HG02943 (cell line): Measurements from ENCODE around the gene LYZL2.
"Not testable (repeated sequence)": the region's sequence is repeated elsewhere in the genome, so short reads cannot be mapped to it uniquely, and the experiment has no call there.

ENCODE experiments used
- ATAC-seq: cut with Tn5 transposase; IDR thresholded peaks from one replicate; pipeline ENCODE4 v1.9.1; 2021; ENCODE audit warnings: mild to moderate bottlenecking, low read depth, moderate library complexity; ENCODE audit not compliant: unreplicated experiment

The LYZL2 gene

DNA sequence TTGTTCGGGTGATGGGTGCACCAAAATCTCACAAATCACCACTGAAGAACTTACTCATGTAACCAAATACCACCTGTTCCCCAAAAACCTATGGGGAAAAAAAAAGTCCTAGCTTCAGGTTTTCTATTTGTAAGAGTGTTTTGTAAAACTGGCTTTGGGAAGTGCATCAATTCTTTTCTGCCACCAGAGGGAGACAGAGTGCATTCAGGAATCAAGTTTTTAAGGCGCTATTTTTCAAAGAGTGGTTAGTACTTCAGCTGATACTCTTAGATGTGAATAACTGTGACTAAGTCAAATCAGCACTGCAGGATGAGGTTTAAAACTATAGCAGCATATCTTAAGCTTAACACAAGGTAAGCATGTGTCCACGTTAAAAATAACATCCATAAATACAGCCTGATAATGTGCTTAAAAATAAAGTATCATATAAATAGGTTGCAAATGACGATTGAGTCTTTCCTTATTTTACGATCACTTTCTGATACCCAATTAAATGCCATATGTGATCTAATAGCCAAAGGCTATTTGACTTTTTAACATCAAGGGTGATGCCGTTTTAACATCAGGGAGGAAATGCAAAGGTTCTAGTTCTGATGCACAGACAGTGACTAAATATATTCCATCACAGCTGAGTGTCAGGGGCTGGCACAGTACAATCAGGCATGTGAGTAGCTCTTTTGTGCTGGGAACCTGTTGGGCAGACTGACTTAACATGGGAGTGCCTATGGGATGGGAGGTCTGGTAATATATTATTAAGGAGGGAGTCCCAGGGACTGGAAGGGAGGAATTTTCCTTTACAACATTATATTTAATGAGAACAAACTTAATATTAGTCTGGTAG is 10.6 kb upstream of the LYZL2 start:
- no peak for ATAC-seq

DNA sequence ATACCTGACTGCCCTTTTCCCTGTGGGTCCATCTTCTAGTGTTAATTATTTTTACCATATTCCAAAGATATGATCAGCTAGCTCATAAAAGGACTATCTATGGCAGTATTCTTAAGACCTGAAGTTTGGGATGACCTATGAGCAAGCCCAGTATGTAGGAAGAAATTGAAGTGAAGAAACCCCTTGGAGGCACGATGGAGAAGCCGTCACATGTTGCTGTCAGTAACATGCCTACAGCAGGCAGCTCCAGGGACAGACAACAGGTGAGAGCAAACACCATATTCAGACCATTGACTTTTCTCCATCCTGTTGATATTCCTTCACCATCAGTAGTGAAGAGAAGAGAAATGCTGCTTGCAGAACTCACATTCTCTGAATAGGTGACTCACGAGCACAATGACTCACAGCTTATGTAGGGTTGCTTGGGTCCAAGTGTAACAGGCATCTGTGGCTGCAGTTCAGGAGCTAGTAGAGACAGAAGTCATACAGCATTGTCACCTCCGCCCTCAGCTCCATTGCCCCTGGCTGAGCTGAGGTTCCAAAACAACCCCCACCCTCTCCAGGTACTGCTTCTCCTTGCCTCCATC is 8.4 kb upstream of the LYZL2 start:
- no peak for ATAC-seq

DNA sequence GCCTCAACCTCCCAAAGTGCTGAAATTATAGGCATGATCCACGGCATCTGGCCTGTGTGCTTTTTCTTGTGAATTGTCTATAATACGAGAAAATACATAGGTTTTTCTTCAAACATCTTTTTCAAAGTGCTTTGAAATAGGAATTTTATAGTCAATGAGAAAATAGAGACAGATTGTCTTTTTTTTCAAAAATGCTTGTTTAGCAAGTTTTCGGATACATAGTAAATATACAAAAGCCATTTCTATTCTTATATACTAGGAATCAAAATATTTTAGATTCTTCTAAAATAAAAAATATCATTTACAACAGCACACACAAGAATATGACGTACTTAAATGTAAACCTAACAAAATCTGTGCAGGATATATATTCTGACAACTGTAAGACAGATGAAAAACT is 1.6 kb upstream of the LYZL2 start:
- no peak for ATAC-seq

DNA sequence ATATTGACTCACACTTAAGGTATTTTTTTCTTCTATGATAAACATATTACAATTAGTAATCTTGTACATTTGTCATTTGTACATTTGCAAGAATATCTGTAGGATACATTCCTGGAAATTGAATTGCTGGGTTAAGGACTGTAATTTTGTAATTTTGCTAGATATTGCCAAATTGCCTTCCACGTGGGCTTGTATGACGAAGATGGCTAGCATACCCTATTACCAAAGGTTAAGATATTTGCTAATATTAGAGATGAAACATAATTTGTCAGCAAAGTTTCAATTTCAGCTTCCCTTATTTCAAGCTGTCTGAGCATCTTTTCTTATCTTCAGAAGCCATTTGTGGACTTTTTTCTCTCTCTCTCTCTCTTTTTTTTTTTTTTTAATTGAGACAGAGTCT is 1.0 kb upstream of the LYZL2 start:
- ATAC-seq: no peak

DNA sequence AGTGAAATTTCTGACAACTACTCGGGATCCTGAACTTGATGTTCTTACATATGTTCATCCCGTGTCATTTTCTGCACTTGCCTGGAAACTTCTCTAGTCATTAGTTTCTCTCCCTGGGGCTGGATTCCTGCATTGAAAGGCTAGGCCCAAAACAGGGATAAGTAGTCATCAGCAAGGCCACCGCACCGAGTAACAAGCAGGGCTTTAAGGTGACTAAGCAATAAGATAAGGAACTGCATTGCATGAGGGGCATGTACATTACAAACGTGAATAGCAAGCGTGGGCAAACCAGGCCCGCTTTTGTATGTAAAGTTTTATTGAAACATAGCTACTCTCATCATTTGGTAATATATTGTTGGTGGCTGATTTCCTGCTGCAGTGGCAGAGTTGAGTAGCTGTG is 977 bp downstream of the LYZL2 start:
- ATAC-seq: not testable (repeated sequence)

DNA sequence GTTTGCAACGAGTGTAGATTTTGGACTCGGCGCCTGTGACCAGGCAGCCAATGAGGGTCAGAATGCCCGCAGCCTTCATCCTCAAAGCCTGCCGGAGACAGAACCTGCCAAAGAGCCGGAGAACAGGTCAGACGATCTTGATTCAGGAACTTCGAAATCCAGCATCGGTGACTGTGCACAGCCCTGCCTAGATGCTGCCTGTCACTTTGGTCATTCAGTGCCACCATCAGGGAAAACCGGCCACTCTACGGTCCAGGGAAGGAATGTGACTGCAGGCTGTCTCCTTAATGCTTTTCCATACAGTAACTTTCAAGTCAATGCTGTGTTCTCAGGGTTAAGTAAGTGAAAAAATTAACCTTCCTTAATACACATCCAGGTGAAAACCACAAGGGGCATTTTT is 2.7 kb downstream of the LYZL2 start:
- ATAC-seq: not testable (repeated sequence)

DNA sequence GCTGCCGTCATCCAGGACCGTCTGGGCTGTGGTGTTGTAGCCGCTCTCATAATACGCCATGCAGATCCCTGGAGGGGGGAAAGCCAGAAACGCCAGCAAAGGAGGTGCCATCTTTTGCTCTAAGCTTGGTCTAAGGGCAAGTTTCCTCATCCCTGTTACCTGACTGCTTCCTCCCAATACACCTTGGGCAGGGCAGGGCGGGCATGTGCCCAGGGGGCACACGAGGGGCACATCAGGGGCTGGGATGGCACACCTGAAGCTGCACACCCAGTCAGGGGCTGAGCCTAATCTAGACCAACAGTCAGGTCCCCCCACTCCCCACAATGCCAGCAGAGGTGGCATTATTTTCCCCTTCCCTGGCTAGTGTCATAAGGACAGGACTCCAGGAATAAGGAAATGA is 3.4 kb downstream of the LYZL2 start:
- not testable (repeated sequence) for ATAC-seq

DNA sequence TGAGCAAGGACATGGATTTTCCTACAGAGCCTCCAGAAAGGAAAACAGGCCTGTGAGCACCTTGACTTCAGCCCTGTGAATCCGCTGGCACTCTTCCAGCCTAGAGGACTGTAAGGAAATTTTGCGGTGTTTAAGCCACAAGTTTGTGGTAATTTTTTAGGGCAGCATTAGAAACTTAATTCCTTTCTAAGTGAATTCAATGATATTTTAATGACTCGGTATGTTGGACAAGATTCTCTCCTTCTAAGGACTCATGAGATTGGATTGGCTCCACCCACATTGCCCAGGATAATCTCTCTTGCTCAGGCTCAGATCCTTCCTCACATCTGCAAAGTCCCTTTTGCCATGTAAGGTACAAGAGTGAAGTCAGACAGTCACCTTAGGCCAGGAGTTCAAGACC is 4.5 kb downstream of the LYZL2 start:
- ATAC-seq: no peak

DNA sequence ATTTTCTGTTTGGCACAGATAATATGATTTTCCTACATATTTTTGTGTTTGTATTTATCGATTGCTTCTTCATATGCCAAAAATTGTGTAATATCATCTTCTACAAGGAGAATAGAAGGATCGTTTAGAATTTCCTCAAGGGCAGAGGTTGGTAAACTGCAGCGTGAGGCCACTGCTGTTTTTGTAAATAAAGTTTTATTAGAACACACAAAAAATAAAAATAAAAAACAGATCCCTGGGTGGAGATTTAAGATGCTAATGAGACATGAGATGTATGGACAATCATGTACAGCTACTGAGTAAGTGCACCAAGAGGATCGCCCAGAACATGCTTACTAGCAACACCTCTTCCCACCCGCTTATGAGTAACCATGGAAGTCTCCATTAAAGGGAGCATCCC is 9.6 kb downstream of the LYZL2 start:
- no peak for ATAC-seq

DNA sequence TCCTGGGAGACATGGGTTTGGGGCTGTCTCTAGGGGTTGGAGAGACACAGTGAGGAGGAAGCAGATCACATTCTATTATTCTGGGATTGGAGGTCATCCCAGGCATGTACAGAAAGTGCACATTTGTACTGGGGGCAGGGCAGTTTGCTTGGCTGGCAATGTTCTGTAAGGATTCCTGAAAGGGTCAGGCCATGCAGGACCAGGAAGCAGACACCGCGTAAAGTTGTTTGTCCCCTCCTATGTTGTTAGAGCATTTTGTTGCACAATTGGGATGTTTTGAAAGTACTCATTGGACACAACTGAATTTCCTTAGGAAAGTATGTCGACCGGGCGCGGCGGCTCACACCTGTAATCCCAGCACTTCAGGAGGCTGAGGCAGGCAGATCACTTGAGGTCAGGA is 12.5 kb downstream of the LYZL2 start:
- no peak for ATAC-seq

DNA sequence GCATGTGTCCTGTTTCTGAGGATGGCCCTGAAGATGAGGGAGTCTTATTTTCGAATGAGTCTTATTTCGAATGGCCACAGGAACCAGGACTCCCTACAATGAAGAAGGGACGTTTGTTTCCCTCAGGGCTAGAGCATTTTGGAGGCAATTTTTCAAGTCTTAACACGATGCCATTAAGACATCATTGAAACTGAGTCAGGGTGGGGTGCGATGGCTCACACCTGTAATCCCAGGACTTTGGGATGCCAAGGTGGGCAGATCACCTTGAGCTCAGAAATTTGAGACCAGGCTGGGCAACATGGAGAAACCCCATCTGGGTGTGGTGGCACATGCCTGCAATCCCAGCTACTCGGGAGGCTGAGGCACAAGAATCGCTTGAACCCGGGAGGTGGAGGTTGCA is 18.5 kb downstream of the LYZL2 start:
- ATAC-seq: not testable (repeated sequence)

DNA sequence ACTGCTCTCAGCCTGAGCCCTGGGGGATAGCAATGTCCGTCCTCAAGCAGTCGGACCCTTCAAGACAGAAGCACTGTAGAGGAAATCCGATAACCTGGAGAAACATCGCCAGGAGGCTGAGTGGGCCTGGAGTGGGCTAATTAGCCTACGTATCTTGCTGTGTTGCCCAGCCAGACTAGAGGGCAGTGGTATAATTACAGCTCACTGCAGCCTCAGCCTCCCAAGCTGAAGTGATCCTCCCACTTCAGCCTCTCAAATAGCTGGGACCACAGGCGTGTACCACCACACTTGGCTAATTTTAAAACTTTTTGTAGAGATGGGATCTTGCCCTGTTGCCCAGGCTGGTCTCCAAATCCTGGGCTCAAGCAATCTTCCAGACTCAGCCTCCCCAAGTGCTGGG is 21.7 kb downstream of the LYZL2 start:
- ATAC-seq: no peak

DNA sequence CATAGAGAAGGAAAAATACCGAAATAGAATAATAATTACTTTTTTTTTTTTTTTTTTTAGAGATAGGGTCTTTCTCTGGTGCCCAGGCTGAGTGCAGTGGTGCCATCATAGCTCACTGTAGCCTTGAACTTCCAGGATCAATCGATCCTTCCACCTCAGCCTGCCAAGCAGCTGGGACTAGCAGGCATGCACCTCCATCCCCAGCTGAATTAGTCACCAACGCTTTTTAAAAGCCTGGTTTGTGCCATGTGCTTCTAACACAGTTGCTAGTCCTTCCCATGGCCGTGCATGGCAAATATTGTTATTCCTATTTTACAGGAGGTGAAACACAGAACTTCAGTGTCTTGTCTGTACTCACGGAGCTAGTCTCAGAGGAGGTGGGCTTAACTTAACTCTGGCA is 23.2 kb downstream of the LYZL2 start:
- ATAC-seq: no peak

DNA sequence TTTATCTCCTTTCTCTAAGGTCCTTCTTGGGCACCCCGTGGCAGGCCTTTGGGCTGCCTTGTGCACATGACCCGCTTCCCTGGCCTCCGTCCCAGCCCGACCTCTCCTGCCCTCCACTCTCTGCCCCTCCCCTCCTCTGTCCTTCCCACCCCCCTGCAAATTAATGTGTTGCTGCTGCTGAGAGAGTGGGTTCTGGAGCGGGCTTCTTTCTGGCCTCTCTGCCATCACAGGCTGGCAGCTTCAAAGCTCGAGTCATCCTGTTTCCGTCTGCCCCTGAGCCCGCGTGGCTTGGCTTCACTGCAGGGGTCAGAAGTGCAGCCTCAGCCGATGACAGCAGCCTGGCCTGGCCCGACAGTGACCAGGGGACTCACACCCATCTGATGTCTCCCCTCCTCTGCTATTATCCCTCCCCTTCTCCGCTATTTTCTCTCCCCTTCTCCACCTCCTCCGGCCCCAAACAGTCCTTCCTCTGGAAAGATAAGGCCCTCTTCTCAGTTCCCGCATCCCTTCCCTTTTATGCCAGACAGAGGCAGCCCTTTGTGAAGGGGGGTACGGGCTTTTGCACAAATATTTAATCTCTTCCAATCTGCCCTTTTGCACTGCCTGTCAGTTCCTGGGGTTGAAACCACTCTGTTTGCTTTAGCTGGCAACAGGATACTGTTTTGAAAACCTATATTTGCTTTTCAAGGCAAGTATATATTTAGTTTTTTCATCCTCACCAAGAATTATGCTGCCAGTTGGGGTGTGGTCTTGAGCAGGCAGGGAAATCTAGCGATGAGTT is 24.0 kb downstream of the LYZL2 start:
- ATAC-seq: not testable (repeated sequence)

DNA sequence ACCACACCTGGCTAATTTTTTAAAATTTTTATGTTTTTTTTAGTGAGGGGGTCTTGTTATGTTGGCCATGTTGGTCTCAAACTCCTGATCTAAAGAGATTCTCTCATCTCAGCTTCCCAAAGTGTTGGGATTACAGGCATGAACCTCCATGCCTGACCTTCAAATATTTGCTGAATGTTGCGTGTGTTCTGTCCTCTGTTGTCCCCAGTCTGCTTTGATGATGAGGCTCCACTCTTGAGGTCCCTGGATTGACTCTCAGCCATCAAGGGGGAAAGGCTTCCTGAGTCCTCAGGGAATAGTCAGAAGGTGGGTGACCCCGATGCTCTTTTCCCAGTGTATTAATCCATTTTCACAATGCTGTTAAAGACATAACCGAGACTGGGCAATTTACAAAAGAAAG is 26.0 kb downstream of the LYZL2 start:
- ATAC-seq: no peak

DNA sequence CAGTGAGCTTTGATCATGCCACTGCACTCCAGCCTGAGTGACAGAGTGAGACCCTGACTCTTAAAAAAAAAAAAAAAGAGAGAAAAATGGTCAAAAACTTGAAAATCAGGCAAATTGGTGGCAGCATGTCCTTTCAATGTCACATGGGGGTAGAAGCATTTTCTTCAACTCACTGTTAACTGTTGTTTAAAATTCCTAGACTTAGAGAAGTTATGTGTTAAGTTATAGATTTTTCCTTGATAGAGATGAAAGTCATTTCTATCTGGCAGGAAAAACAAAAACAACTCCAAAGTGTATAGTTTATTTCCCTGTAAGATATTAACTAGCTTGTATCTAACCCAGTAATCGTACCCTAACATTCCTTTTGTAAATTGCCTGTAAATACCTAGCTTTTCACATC is 26.8 kb downstream of the LYZL2 start:
- no peak for ATAC-seq

DNA sequence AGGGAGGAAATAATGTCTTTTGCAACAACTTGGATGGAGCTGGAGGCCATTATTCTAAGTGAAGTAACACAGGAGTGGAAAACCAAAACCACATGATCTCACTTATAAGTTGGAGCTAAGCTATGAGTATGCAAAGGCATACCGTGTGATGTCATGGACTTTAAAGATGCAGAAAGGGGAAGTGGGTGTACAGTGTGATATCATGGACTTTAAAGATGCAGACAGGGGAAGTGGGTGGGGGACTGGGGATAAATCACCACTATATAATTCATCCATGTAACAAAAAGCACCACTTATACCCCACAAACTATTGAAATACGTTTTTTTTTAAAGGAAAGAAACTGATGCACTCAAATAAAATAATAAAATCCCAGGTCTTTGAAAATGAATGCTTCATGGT is 29.5 kb downstream of the LYZL2 start:
- no peak for ATAC-seq

DNA sequence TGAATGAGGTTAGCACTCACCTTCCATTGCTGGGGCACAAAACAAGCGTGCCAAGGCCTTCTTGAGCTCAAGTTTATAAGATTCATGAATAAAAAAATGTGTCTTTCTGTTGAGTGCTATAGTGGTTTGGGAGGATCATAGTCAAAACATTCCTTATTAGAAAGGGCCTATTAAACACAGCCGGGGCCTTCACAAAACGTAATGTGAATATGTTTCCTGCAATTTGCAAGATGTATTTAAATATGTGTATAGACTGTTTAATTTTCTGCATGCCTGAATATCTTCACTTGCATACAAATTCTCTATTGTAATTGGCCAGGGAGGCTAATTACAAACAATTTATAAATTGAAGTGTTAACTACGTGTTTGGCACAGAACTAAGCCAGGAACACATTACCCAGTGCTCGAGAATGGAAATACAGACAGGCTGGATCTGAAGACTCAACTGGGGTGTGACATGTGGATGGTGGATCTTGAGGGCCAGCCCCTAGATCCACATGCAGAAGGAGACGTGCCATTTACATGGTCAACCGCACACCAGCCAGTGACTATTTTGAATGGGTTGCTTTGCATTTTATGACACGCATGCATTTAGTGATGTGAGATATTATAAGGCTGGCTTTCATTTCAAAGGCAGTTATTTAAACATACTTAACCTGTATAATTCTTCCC is 31.3 kb downstream of the LYZL2 start:
- ATAC-seq: no peak

DNA sequence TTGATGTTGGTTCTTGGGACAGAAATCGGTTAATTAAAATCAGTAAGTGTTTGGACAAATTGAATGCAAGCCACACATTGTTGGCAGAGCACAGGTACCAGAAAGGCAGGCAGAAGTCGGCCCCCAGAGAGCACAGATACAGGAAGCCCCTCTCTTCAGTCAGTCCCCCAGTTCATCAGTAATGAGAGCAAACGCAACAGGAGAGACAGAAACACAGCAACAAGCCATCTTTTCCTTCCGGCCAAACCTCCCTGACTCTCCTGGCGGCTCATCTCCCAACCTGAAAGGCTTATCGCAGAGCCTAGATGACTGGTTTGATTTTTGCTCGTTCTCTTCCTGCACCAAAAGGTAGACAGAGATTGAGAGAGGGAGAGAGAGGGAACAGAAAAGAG is 32.1 kb downstream of the LYZL2 start:
- ATAC-seq: not testable (repeated sequence)

DNA sequence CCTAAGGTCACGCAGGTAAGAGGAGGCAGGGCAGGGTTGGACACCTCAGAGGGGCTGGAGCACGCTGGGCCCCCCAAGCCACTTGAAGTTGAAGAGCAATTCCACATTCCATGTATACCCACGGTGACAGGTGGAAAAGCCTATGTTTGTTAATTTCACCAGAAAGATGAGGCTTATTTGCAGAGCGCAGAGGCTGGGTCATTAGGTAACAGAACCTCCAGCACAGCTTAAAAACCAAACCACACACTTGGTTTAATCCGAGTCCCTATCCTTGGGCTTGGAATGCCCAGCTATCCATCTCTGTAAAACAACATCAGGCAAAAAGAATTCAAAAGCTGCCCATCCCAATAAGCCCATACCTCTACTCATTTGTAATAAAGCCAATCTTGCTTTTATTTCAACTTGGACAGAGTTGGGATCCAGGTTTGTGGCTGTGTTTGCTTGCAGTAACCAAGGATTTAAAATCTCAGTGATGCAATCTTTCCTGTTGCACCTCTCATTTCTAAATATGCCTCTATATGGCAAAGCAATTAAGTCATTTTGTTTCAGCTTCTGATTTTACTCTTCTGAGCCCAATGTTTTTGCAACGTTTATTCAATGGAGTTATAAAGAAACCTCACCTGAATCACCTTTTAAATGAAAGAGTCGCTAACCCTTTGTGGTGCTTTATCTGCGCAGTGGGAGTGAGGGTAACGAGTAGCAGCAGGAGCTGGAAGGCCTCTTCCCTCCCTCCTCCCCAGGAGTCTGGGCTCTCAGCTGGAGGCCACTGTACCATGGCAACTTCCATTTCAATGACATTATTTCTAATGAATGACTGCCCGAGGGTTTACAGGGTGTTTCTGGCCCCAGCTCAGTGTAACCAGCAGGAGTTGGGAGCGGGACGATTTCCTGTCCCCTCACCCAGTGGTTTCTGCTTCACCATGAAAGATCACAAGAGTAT is 32.8 kb downstream of the LYZL2 start:
- not testable (repeated sequence) for ATAC-seq
